GM12878 (cell line): ENCODE data around the gene CEACAM3.
"Not testable (repeated sequence)": the region's sequence is repeated elsewhere in the genome, so short reads cannot be mapped to it uniquely, and the experiment has no call there.

ENCODE experiments used
- ATF7 ChIP-seq: fragments of 450-650 bp; IDR thresholded peaks from 2 replicates; pipeline ENCODE4 v1.6.1; 2016; ENCODE audit warnings: low read depth, mild to moderate bottlenecking
- DPF2 ChIP-seq: fragments of 450-650 bp; IDR thresholded peaks from 2 replicates; pipeline ENCODE4 v1.6.1; 2017; ENCODE audit warnings: mild to moderate bottlenecking
- EZH2 ChIP-seq: IDR thresholded peaks from 2 replicates; pipeline ENCODE4 v1.6.1; 2012; ENCODE audit warnings: low read depth, mild to moderate bottlenecking, control low read depth, inconsistent platforms, low read length, borderline replicate concordance; ENCODE audit not compliant: control insufficient read depth
- SRF ChIP-seq, 2 experiments: IDR thresholded peaks; 2 replicates each; pipeline ENCODE4 v1.6.1; 2011; ENCODE audit warnings: low read depth in 2 of 2, low read length in 2 of 2, mild to moderate bottlenecking in 1 of 2, moderate library complexity in 1 of 2
- ZZZ3 ChIP-seq: IDR thresholded peaks from 2 replicates; pipeline ENCODE4 v1.6.1; 2011; ENCODE audit warnings: low read depth; ENCODE audit not compliant: control insufficient read depth, insufficient read length
- TF ChIP-seq, protein P1 (sequence below), 3 experiments: IDR thresholded peaks in 2 of 3; conservative IDR thresholded peaks in 1 of 3; 2 replicates each; pipeline ENCODE4 v1.5.1; 2011; ENCODE audit warnings: low read depth in 3 of 3, low read length in 3 of 3, mild to moderate bottlenecking in 3 of 3, control low read depth in 2 of 3, moderate library complexity in 2 of 3, inconsistent platforms in 1 of 3, mixed read lengths in 1 of 3; ENCODE audit not compliant: control insufficient read depth in 2 of 3, insufficient read depth in 1 of 3; ENCODE audit errors: extremely low read depth in 1 of 3
- TF ChIP-seq, protein P2 (sequence below): IDR thresholded peaks from 2 replicates; pipeline ENCODE4 v1.6.1; 2012; ENCODE audit warnings: improper control_type of control experiment, low read depth, low read length; ENCODE audit not compliant: insufficient replicate concordance
- TF ChIP-seq, protein P3 (sequence below): IDR thresholded peaks from 2 replicates; pipeline ENCODE4 v1.6.1; 2011; ENCODE audit warnings: low read depth, low read length, improper control_type of control experiment, borderline replicate concordance

DNA sequence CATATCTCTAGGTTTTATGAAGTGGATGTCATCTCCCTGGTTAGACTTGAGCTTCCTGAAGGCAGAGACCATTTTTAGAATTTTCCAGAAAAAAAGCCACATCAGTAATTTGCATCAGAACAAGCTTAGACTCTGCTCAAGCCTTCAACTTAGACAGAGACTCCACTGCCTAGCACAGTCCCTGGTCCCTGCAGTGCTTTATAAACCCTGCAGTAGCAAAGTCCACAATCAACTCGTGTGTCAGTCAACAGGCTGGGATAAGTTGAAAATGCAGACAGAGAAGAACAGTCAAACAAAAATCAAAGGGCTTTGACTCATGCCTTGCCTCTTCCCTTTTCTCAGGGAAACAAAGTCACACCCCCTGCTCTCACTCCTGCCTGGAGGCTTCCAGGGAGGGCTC, 7.9 kb upstream of the CEACAM3 start:
- TF ChIP-seq EZH2; ATF7; ZZZ3; DPF2; SRF (IDR thresholded peaks at IDR 0.05; ENCODE audit: low read depth in 2 of 2, low read length in 2 of 2): not testable (repeated sequence)
- TF ChIP-seq, protein P1, sequence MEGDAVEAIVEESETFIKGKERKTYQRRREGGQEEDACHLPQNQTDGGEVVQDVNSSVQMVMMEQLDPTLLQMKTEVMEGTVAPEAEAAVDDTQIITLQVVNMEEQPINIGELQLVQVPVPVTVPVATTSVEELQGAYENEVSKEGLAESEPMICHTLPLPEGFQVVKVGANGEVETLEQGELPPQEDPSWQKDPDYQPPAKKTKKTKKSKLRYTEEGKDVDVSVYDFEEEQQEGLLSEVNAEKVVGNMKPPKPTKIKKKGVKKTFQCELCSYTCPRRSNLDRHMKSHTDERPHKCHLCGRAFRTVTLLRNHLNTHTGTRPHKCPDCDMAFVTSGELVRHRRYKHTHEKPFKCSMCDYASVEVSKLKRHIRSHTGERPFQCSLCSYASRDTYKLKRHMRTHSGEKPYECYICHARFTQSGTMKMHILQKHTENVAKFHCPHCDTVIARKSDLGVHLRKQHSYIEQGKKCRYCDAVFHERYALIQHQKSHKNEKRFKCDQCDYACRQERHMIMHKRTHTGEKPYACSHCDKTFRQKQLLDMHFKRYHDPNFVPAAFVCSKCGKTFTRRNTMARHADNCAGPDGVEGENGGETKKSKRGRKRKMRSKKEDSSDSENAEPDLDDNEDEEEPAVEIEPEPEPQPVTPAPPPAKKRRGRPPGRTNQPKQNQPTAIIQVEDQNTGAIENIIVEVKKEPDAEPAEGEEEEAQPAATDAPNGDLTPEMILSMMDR (IDR thresholded peaks at IDR 0.05 in 2 of 3, conservative IDR thresholded peaks at IDR 0.05 in 1 of 3; ENCODE audit: control insufficient read depth in 2 of 3, extremely low read depth in 1 of 3, insufficient read depth in 1 of 3, low read depth in 3 of 3, low read length in 3 of 3): not testable (repeated sequence)
- TF ChIP-seq, protein P2, sequence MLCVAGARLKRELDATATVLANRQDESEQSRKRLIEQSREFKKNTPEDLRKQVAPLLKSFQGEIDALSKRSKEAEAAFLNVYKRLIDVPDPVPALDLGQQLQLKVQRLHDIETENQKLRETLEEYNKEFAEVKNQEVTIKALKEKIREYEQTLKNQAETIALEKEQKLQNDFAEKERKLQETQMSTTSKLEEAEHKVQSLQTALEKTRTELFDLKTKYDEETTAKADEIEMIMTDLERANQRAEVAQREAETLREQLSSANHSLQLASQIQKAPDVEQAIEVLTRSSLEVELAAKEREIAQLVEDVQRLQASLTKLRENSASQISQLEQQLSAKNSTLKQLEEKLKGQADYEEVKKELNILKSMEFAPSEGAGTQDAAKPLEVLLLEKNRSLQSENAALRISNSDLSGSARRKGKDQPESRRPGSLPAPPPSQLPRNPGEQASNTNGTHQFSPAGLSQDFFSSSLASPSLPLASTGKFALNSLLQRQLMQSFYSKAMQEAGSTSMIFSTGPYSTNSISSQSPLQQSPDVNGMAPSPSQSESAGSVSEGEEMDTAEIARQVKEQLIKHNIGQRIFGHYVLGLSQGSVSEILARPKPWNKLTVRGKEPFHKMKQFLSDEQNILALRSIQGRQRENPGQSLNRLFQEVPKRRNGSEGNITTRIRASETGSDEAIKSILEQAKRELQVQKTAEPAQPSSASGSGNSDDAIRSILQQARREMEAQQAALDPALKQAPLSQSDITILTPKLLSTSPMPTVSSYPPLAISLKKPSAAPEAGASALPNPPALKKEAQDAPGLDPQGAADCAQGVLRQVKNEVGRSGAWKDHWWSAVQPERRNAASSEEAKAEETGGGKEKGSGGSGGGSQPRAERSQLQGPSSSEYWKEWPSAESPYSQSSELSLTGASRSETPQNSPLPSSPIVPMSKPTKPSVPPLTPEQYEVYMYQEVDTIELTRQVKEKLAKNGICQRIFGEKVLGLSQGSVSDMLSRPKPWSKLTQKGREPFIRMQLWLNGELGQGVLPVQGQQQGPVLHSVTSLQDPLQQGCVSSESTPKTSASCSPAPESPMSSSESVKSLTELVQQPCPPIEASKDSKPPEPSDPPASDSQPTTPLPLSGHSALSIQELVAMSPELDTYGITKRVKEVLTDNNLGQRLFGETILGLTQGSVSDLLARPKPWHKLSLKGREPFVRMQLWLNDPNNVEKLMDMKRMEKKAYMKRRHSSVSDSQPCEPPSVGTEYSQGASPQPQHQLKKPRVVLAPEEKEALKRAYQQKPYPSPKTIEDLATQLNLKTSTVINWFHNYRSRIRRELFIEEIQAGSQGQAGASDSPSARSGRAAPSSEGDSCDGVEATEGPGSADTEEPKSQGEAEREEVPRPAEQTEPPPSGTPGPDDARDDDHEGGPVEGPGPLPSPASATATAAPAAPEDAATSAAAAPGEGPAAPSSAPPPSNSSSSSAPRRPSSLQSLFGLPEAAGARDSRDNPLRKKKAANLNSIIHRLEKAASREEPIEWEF: not testable (repeated sequence)
- TF ChIP-seq, protein P3, sequence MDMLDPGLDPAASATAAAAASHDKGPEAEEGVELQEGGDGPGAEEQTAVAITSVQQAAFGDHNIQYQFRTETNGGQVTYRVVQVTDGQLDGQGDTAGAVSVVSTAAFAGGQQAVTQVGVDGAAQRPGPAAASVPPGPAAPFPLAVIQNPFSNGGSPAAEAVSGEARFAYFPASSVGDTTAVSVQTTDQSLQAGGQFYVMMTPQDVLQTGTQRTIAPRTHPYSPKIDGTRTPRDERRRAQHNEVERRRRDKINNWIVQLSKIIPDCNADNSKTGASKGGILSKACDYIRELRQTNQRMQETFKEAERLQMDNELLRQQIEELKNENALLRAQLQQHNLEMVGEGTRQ: not testable (repeated sequence)
